ENCODE data around the gene SLX4IP. TPM values are rescaled to one million over a fixed set of nuclear protein-coding genes. Genes with fewer than 3 reads are reported as not detected.

SLX4IP gene
- total and polyA plus RNA-seq, 2 of the 13 experiments (the other 11 are each of a cell fraction or from before 2014, with no cell fraction given), result 3.6 to 7.3 TPM

DNA sequence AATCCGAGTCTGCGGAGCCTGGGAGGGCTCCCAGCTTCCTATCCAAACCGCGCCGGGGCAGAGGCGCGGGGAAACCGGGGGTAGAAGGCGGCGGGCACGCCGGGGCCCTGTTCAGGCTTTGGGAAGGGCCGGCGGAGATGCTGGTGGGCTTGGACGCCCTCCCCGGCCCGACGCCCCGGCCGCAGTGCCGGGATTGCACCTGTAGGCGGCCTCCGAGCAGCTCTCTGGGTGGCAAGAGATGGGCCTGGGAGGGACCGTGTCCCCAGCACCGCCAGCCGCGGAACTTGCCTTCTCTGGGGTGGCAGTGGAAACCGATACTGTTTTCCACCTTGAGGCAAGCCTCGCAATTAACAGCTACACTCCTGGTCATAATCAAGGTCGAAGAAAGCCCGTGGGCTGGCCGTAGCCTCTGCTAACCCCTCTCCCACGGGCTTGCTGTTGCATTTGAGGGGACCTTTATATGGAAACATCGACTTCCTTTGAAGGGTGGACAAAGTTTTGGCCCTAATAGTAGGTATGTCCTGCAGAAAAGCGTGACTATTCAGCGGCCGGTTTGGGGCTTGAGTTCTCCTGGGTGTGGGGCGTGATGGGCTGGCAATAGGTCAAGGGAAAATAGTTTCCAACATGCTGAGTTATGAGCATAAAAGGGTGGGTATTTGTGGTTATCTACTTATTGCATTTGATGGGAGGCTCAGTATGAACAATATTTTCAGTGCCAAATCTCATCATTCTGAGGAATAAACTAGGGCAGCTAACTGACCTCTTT is 239.8 kb downstream of the SLX4IP start (continued):
- TF ChIP-seq, protein P1, sequence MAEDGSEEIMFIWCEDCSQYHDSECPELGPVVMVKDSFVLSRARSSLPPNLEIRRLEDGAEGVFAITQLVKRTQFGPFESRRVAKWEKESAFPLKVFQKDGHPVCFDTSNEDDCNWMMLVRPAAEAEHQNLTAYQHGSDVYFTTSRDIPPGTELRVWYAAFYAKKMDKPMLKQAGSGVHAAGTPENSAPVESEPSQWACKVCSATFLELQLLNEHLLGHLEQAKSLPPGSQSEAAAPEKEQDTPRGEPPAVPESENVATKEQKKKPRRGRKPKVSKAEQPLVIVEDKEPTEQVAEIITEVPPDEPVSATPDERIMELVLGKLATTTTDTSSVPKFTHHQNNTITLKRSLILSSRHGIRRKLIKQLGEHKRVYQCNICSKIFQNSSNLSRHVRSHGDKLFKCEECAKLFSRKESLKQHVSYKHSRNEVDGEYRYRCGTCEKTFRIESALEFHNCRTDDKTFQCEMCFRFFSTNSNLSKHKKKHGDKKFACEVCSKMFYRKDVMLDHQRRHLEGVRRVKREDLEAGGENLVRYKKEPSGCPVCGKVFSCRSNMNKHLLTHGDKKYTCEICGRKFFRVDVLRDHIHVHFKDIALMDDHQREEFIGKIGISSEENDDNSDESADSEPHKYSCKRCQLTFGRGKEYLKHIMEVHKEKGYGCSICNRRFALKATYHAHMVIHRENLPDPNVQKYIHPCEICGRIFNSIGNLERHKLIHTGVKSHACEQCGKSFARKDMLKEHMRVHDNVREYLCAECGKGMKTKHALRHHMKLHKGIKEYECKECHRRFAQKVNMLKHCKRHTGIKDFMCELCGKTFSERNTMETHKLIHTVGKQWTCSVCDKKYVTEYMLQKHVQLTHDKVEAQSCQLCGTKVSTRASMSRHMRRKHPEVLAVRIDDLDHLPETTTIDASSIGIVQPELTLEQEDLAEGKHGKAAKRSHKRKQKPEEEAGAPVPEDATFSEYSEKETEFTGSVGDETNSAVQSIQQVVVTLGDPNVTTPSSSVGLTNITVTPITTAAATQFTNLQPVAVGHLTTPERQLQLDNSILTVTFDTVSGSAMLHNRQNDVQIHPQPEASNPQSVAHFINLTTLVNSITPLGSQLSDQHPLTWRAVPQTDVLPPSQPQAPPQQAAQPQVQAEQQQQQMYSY (CRISPR knock-in tag; IDR thresholded peaks at IDR 0.05), result no peak
- no peak for TF ChIP-seq NFYC (CRISPR knock-in tag; IDR thresholded peaks at IDR 0.05)
- TF ChIP-seq, protein P2, sequence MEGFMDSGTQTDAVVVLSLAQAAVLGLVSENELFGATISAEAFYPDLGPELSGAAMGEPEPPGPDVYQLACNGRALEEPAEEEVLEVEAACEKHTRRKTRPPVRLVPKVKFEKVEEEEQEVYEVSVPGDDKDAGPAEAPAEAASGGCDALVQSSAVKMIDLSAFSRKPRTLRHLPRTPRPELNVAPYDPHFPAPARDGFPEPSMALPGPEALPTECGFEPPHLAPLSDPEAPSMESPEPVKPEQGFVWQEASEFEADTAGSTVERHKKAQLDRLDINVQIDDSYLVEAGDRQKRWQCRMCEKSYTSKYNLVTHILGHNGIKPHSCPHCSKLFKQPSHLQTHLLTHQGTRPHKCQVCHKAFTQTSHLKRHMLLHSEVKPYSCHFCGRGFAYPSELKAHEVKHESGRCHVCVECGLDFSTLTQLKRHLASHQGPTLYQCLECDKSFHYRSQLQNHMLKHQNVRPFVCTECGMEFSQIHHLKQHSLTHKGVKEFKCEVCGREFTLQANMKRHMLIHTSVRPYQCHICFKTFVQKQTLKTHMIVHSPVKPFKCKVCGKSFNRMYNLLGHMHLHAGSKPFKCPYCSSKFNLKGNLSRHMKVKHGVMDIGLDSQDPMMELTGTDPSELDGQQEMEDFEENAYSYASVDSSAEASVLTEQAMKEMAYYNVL (CRISPR knock-in tag; IDR thresholded peaks at IDR 0.05; ENCODE audit: borderline replicate concordance), result 0 out of 2 replicates have a peak, but pooled peaks have one; percentile 10
- TF ChIP-seq MIXL1 (CRISPR knock-in tag; IDR thresholded peaks at IDR 0.05), result 0 out of 2 replicates have a peak, but pooled peaks have one; percentile 39
- no peak; the same call in 1 of the 2 replicates for TF ChIP-seq SRY (CRISPR knock-in tag; IDR thresholded peaks at IDR 0.05)
- no peak for TF ChIP-seq HNRNPH1 (optimal IDR thresholded peaks at IDR 0.05; ENCODE audit: low read depth, low read length)
- TF ChIP-seq SOX13 (IDR thresholded peaks at IDR 0.05), result no peak
- TF ChIP-seq SOX13 (CRISPR knock-in tag; conservative IDR thresholded peaks at IDR 0.05 in 1 of 2, IDR thresholded peaks at IDR 0.05 in 1 of 2), result peak in 1 of 2 experiments; percentile 62; a peak in 2 of 4 replicates
- TF ChIP-seq, protein P3, sequence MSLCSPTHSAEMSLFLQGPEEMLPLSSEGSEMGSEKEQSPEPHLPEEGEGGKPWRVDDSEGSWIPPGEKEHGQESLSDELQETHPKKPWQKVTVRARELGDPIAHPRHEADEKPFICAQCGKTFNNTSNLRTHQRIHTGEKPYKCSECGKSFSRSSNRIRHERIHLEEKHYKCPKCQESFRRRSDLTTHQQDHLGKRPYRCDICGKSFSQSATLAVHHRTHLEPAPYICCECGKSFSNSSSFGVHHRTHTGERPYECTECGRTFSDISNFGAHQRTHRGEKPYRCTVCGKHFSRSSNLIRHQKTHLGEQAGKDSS (CRISPR knock-in tag; IDR thresholded peaks at IDR 0.05; ENCODE audit: borderline replicate concordance, low read depth), result peak; percentile 68; the same call in 1 of the 2 replicates
- 0 out of 2 replicates have a peak, but pooled peaks have one; percentile 47 for TF ChIP-seq JUND (CRISPR knock-in tag; IDR thresholded peaks at IDR 0.05)
- TF ChIP-seq, protein P4, sequence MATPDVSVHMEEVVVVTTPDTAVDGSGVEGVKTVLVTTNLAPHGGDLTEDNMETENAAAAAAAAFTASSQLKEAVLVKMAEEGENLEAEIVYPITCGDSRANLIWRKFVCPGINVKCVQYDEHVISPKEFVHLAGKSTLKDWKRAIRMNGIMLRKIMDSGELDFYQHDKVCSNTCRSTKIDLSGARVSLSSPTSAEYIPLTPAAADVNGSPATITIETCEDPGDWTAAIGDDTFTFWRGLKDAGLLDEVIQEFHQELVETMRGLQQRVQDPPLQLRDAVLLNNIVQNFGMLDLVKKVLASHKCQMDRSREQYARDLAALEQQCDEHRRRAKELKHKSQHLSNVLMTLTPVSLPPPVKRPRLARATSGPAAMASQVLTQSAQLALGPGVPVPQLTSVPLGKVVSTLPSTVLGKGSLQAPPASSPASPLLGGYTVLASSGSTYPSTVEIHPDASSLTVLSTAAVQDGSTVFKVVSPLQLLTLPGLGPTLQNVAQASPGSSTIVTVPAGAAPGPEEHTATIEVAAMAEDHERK (CRISPR knock-in tag; IDR thresholded peaks at IDR 0.05; ENCODE audit: low read depth), result no peak
- no peak; the same call in 1 of the 2 replicates for TF ChIP-seq ZNF230 (CRISPR knock-in tag; IDR thresholded peaks at IDR 0.05)
- TF ChIP-seq, protein P5, sequence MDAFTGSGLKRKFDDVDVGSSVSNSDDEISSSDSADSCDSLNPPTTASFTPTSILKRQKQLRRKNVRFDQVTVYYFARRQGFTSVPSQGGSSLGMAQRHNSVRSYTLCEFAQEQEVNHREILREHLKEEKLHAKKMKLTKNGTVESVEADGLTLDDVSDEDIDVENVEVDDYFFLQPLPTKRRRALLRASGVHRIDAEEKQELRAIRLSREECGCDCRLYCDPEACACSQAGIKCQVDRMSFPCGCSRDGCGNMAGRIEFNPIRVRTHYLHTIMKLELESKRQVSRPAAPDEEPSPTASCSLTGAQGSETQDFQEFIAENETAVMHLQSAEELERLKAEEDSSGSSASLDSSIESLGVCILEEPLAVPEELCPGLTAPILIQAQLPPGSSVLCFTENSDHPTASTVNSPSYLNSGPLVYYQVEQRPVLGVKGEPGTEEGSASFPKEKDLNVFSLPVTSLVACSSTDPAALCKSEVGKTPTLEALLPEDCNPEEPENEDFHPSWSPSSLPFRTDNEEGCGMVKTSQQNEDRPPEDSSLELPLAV (CRISPR knock-in tag; conservative IDR thresholded peaks at IDR 0.05; ENCODE audit: low read depth), result no peak
- no peak for TF ChIP-seq FOXP1 (IDR thresholded peaks at IDR 0.05)
- no peak for TF ChIP-seq FOXP1 (CRISPR knock-in tag; IDR thresholded peaks at IDR 0.05)
- no peak for TF ChIP-seq RBAK (CRISPR knock-in tag; IDR thresholded peaks at IDR 0.05)
- TF ChIP-seq, protein P6, sequence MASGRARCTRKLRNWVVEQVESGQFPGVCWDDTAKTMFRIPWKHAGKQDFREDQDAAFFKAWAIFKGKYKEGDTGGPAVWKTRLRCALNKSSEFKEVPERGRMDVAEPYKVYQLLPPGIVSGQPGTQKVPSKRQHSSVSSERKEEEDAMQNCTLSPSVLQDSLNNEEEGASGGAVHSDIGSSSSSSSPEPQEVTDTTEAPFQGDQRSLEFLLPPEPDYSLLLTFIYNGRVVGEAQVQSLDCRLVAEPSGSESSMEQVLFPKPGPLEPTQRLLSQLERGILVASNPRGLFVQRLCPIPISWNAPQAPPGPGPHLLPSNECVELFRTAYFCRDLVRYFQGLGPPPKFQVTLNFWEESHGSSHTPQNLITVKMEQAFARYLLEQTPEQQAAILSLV (CRISPR knock-in tag; IDR thresholded peaks at IDR 0.05; ENCODE audit: borderline replicate concordance), result no peak
